IPS DF 4.7 (cell line): Measurements from ENCODE around the gene DACT3.
A peak's percentile ranks its signal among the peaks of the same experiment; 100 is the strongest.

Experiments used
- DNase-seq: peaks from one replicate; pipeline ENCODE4 v3.0.0-alpha.2; 2013; ENCODE audit warnings: low spot score; ENCODE audit errors: extremely low read depth

The DACT3 gene, protein sequence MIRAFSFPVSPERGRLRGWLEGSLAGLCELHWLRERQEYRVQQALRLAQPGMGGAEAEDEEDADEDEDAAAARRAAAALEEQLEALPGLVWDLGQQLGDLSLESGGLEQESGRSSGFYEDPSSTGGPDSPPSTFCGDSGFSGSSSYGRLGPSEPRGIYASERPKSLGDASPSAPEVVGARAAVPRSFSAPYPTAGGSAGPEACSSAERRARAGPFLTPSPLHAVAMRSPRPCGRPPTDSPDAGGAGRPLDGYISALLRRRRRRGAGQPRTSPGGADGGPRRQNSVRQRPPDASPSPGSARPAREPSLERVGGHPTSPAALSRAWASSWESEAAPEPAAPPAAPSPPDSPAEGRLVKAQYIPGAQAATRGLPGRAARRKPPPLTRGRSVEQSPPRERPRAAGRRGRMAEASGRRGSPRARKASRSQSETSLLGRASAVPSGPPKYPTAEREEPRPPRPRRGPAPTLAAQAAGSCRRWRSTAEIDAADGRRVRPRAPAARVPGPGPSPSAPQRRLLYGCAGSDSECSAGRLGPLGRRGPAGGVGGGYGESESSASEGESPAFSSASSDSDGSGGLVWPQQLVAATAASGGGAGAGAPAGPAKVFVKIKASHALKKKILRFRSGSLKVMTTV

DNA sequence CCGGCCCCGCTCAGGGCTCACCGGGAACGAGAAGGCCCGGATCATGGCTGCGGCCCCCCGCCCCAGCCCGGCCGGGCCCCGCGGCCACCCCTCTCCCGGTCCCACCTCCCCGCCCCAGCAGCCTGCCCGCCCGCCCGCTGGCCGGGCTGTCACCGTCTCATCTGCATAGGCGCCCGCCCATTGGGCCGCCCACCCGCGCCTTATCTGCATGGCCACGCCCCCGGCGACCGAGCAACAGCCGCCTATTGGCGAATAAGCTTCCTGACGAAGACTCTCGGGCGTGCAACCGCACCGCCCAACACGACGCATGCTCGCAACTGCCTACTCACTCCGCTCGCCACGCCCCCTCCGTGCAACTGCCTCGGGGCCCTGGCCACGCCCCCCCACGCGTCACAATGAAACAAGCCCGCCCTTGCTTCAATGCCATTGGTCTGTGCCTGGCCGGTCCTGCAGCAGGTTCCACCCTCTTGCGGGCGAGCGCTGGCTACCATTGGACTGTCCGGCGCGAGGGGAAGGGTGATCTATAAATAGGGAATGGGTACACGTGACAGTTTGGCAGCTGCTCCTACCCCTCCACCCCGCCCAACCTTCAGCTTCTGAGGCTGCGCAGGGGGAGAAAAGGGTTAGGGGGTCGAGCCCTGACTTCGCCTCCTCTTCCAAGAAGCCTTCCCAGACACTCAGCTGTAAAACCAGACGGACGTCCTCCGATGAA lies at the start of gene DACT3:
DACT3 (minus strand) TSS at position 163 of the 712 bp plus-strand sequence; CDS start at position 45, 118 bp downstream.
- peak; percentile 92 for DNase-seq

DNA sequence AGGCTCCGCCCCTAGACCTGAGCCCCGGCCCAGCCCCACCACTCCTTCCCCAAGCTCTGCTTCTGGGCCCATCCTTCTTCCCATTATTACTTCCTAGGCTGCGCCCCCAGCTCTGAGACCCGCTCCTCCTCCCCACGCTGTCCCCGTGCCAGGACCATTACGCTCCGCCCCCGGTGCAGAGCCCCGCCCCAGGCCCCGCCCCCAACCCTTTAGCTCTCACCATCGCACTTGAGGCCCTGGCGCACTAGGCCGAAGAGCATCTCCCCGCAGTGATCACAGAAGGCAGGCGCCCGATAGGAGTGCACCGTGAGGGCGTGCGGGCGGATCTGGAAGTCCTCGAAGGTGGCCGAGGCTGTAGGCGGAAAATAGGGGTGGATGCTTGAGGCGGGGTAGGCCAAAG lies 49.7 kb upstream of the DACT3 start:
- no peak for DNase-seq

DNA sequence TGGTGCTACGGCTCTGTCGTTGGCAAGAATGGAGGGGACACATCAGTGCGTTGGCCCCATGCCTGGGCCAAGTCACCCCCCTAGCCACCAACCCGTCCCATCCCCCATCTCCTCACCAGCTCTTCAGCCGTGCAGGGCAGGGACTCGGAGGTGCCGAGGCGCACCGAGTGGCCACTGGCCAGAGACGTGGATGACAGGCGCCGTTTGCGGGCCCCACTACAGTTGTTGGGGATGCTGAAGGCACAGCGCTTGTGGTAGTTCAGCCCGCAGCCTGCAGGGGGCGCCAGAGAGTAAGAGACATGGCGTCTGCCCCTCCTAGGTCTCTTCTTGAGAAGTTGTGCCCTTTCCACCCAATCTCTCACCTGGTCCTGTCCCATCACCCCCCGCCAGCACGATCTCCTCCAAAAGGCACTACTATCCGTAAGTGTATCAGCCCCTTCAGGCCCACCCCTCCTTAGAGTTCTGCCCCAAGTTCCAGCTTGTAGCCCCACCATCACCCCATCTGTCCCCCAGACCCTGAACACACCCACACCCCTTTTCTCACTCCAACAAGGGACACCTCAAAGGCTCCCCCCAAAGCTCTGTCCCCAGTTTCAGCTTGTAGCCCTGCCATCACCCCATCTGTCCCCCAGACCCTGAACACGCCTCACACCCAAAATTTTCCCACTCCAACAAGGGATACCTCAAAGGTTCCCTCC lies 43.5 kb upstream of the DACT3 start:
- no peak for DNase-seq

DNA sequence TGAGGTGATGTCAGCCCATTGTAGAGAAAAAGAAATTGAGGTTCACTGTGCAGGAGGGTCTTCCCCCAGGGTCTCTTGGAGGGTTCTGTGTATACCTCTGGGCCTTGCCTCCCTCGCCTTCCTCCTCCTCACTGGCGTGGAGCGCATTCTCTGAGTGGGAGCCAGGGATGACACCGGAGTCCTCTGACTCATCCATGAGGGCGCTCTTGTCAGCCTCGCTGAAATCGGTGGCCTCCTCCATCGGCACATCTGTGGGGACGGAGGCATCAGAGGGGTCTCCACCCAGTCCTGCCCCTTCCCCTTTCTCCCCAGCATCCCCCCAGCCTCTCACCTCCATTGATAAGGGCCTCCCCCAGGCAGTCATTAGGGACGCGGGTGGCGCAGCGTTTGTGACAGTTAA lies 39.7 kb upstream of the DACT3 start:
- DNase-seq: no peak

DNA sequence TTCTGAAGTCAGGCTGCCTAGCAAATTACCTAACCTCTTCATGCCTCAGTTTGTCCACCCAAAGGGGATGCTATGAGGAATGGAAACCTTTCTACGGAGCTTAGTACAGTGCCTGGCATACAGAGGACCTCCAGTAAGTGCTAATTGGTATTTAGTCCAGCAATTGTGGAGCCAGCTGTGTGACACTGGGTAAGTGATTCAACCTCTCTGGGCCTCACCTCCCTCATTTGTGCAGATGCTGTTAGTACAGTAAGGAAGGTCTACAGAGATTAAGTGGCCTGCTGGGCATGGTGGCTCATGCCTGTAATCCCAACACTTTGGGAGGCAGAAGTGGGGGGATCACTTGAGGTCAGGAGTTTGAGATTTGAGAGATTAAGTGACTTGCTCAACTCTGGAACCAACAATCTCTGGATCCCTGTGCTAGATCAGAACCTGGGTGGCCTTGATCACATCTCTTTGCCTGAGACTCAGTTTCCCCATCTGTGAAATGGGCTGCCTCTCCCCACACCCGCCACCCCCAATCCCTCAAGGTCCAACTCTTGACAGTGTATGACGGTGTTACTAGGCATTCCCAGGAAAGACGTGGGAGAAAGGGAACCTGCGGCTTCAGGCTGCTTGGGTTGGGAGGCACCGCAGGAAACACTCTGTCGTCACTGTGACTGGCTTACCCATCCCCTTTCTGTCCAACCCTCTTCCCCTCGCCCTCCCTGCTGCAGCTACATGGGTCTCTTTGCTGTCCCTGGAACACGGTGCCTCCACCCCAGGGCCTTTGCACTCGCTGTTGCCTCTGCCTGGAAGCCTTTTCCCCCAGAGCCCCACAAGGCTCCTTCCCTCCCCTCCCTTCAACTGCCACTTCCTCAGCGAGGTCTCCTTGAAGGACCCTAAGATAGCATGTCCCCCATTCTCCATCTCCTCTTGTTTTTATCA lies 37.7 kb upstream of the DACT3 start:
- DNase-seq: no peak

DNA sequence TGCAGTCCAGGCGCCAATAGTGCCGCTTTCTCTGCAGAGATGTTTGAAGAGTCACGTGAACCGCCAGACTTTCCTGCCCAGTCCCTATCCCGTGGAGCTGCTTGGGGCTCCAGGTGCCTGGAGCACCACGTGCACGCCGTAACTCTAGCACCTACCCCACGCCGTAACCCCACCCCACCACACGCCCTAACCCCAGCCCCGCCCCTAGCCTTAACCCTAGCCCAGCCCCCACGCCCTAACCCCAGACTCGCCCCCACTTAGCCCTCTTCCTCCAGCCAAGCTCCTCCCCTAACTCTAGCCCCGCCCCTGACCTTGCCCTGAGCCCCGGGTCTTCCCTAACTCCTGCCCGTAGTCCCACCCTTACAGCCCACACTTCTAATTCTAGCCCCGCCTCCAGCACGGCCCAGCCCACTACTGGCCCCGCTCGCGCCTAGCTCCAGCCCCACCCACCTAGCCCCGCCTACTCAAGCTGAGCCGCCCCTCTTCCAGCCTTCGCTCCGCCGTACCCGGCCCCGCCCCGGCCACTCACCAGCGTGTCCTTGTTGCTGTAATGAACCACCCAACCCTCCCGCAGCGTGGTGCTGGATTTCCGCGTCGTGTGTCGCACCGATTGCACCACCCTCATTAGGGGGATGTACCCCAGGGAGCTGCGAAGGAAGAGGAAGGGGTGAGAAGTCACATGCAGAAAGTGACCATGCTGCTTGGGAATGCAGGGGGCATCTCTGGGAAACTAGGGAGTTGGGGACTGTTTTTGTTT lies 36.4 kb upstream of the DACT3 start:
- DNase-seq: no peak

DNA sequence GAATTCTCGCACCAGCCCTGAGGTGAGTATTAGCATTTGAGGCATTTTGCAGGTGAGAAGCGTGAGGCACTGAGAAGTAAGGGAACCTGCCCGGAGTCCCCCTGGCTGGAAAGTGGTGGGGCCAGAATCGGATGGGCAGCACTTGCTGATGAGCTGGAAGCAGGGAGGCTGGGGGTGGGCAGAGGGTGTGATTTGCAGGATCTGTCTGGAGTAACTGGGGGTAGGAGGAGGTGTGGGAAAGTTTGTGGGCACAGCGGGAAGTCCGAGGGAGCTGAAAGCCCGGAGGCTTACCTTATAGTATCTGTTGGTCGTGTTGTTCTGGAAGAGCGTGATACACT lies 35.9 kb upstream of the DACT3 start:
- DNase-seq: no peak

DNA sequence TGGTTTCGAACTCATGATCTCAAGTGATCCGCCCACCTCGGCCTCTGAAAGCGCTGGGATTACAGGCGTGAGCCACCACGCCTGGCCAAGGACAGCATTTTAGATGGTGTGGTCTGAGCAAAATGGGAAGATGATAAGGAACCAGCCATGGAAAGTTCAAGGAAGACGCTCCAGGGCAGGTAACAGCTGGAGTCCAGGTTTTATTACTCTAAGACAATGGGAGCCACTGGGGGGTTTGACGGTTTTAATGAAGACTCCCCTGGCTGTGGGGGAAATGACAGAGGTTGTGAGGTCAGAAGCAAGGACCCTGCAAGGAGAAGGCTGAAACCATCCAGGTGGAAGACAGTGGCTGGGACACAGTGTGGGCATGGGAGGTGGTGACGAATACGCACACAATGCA lies 35.1 kb upstream of the DACT3 start:
- no peak for DNase-seq

DNA sequence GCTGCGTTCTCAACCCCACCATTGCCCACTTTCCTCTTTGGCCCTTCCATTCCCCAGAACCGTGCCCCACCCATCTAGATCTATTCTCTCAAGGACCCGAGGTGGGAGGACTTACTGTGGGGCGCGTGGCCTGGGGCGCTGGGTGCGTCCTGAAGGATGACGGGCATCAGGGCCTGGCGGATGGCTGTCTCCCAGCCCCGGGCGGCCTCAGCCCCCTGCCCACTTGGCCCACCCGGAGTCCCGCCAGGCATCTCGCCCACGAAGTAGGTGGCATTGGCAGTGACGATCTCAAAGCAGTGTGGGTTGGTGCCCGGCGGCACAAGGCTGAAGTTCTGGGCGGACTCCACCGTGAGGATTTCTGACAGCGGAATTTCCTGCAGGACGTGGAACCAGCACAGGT lies 32.8 kb upstream of the DACT3 start:
- no peak for DNase-seq

DNA sequence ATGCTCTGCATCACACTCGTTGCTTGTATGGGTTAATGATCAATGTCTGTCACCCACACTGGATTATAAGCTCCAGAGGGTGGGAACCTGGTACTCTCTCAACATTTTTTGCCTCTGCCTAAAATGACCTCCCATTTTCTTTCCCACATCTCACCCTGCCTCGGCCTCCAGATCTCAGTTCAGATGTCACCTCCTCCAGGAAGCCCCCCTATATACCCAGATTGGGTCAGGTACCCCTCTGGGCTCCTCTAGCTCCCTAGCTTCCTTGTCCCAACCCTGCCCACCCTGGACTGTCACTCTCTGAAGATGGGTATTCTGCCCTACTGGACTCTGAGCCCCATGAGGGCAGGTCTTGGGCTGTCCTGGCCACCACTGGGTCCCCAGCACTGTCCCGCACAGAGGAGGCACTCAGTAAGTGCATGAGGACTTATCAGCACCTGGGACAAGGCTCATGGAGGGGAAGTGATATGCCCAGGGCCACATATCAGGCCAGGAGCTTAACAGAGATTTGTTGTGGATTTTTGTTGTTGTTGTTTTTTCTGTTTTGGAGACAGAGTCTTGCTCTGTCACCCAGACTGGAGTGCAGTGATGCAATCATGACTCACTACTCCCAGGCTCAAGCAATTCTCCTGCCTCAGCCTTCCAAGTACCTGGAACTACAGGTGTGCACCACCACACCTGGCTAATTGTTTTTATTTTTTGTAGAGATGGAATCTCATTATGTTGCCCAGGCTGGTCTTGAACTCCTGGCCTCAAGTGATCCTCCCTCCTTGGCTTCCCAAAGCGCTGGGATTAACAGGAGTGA lies 32.1 kb upstream of the DACT3 start:
- no peak for DNase-seq

DNA sequence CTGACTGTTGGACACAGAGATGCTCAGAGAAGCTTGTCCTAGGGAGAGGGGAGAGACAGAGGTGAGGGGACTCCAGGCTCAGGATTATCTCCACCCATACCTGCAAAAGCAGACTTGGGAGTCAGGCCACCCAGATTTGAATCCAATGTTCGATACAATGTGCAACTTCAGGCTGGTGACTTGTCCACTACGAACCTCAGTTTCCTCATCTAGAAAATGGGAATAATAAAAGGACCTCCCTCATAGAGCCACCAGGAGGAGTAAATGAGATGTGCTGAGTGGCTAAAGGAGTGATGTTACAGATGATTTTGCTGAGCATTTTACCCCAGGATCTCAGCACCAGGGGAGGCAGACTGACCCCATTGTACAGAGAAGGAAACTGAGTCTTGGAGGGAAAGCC lies 31.0 kb upstream of the DACT3 start:
- DNase-seq: no peak

DNA sequence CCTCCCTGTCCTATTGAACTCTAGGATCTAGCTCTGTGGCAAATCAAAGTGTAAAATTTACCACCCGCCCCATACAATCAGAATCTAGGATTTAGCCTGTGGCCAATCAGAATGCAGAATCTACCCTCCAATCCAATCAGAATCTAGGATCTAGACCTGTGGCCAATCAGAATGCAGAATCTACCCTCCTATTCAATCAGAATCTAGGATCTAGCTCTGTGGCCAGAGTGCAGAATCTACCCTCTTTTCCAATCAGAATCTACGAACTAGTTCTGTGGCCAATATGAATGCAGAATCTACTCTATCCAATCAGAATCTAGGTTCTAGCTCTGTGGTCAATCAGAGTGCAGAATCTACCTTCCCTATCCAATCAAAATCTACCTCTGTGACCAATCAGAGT lies 30.1 kb upstream of the DACT3 start:
- DNase-seq: no peak

DNA sequence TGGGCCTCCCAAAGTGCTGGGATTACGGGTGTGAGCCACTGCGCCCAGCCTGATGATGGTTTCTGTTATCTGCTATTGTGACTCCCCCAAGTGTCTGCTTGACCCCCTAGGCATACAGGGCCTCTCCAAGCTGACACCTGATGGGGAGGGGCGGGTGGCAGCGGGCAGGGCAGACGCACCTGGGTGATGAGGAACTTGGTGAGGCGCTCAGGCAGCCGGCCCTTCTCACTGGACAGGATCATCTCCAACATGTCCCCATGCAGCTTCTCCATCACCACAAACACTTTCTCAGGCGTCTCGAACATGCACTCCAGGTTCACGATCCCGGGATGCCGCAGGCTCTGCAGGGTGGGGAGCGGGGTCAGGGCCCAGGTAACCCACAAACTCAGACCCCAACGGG lies 28.4 kb upstream of the DACT3 start:
- no peak for DNase-seq

DNA sequence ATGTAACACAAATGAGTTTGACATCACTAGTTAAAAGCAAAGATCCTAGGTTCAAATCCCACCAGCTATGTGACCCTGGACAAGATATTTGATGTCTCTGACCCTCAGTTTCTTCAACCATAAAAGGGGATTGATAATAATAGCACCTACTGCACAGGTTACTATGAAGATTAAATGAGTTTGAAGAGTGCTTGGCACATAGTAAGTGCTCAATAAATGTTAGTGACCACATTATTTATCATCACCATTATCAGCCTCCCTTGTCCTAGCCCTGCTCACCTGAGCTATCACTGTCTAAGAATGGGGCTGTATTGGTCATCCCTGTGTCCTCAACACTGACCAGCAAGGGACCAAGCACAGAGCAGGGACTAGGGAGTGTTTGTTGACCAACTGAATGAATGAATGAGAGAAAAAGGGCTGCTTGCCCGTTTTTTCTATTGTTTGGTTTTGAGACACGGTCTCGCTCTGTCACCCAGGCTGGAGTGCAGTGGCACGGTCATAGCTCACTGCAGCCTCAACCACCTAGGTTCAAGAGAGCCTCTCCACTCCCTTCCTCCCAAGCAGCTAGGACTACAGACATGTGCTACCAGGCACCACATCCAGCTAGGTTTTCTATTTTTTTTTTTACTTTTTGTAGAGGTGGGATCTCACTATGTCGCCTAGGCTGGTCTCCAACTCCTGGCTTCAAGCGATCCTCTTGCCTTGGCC lies 26.6 kb upstream of the DACT3 start:
- no peak for DNase-seq

DNA sequence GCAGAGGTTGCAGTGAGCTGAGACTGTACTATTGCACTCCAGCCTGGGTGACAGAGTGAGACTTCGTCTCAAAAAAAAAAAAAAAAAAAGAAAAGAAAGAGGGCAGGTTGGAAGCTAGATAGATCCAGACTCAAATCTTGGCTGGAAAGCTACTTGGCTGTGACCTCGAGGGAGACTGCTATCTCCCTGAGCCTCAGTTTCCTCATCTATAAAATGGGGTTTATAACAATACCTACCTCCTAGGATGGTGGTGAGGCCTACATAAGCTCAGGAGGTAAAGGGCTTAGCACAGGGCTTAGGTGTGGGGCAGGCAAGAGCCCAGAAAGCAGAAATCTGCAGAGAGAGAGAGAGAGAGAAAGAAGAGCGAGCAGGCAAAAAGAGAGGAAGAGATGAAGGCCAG lies 24.2 kb upstream of the DACT3 start:
- DNase-seq: no peak

DNA sequence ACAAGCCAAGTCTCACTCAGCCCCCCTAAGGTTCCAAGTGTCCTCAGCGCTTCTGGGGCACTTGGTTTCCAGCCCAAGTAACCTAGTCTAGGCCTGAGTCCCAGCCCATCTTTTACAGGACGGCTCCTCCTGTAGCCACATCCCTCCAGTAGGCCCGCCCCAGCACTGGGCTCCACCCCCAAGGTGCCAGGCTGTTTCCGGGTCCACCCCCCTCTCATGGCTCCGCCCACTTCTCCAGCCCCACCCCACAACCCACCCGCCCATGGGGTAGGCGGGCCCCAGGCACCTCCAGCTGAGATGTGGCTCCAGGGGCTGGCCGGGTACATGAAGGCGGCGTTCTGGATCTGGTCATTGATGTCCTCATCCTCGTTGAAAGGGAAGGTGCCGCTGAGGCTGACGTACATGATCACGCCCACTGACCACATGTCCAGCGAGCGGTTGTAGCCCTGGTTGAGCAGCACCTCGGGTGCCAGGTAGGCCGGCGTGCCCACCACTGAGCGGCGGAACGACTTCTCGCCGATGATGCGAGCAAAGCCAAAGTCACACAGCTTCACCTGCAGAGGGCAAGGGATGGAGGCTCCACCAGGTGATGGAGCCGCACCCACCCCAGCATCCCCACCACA lies 17.2 kb upstream of the DACT3 start:
- DNase-seq: no peak

DNA sequence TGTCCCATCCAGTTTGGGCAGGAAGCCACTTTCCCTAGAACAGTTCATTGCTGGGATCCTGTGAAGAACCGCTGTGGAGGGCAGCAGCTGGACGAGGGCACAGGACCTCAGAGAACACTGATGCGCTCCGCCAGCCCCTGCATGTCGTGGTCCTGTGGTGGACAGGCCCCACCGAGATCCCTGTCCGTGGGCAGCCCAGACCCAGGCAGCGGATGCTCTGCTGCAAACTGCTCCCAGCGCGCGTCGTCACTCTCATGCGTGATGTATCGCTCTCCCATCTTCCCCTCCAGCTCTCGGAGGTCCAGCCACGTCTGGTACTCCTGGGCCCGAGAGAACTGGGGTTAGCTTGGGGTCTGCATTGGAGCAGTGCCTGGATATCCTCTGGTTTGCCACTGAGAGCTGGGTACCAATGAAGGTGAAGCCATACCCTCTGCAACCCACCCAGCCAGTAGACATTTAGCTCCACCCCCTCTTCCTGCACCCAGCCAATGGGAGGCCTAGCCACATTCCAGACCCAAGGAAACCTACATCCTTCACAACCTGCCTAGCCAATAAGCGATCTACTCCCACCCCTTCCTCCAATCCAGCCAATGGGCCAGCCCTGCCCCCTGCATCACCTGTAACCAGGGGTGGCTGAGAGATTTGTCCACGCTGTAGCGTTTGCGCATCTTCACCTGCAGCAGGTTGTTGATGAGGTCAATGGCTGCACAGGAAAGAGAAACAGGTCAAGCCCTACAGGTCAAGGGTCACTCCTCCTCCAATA lies 13.6 kb upstream of the DACT3 start:
- no peak for DNase-seq

DNA sequence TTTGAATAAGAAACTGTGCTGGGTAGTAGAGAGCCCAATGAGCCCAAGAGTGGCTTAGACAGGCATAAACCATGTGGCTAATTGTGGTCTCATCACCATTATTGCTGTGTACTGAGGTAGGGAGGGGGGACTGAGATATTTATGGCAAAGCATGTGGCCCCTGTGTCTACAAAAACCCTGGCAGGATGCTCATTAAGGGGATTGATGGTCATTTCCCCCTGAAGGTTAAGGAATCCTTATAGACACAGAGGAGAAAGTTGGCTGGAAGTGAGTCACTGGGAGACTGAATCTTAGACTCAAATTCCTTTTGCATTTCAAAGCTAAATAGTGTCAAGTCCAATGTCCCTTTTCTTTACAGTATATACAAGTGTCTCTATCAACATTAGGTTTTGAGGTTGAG lies 9.8 kb upstream of the DACT3 start:
- DNase-seq: no peak
